ENCODE results near the gene CORO1C. TPM values are rescaled to one million over a fixed set of nuclear protein-coding genes. Genes with fewer than 3 reads are reported as not detected.
"Not testable (repeated sequence)": the region's sequence is repeated elsewhere in the genome, so short reads cannot be mapped to it uniquely, and the experiment has no call there.

Gene CORO1C
- polyA plus RNA-seq, 1 experiment: 532 TPM

DNA sequence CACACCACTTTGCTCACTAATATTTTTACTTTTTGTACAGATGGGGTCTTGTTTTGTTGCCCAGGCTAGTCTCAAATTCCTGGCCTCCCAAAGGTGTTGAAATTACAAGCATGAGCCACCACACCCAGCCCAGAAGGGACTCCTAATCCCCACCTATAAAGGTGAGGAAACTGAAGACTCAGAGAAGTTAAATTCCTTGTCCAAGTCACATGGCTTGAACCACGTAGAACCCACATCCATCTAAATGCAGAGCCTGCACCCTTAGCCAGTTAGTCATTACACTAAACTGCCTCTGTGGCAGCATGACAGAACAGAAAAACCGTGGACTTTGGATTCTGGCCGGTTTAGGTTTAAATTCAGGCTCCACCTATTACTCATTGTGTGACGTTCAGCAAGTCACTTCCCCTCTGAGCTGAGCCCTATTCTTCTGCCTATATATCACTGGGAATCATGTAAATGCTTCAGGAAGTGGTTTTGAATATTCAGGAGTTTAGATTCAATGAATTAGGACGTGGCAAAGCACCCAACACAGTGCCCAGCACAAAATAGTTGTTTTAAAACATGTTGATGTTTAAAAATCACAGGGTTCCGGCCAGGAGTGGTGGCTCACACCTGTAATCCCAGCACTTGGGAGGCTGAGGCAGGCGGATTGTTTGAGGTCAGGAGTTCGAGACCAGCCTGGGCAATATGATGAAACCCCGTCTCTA lies 3.0 kb upstream of the CORO1C start:
- no peak overlapping the region for H3K4me3 ChIP-seq (ENCODE audit: low read depth, low read length)
- DNase-seq (ENCODE audit: low read depth): peak; percentile 75
- ChIA-PET CTCF (interaction anchor here (1.3 to 4.2 kb wide), 3 partner anchors 11 to 70 kb away, joined by 4 to 14 read pairs (median 7); no protein-coding TSS in a partner anchor), POLR2A (interaction anchor here (0.6 kb wide), 1 partner anchor 9 kb away, joined by 12 read pairs; no protein-coding TSS in a partner anchor)
- H3K36me3 ChIP-seq (ENCODE audit: control insufficient read depth, insufficient read depth, low read length): no peaks in the 10 kb centered on the region
- no peaks in the 10 kb centered on the region for H3K27me3 ChIP-seq (ENCODE audit: control insufficient read depth, insufficient read depth, low read length)
- TF ChIP-seq, protein P1, sequence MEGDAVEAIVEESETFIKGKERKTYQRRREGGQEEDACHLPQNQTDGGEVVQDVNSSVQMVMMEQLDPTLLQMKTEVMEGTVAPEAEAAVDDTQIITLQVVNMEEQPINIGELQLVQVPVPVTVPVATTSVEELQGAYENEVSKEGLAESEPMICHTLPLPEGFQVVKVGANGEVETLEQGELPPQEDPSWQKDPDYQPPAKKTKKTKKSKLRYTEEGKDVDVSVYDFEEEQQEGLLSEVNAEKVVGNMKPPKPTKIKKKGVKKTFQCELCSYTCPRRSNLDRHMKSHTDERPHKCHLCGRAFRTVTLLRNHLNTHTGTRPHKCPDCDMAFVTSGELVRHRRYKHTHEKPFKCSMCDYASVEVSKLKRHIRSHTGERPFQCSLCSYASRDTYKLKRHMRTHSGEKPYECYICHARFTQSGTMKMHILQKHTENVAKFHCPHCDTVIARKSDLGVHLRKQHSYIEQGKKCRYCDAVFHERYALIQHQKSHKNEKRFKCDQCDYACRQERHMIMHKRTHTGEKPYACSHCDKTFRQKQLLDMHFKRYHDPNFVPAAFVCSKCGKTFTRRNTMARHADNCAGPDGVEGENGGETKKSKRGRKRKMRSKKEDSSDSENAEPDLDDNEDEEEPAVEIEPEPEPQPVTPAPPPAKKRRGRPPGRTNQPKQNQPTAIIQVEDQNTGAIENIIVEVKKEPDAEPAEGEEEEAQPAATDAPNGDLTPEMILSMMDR (IDR thresholded peaks at IDR 0.05; ENCODE audit: insufficient read depth, low read depth, low read length): no peak

GRCh38 chr12:108733230-108733531 lies 1.9 kb upstream of the CORO1C start:
- not testable (repeated sequence) for H3K27me3 ChIP-seq (ENCODE audit: control insufficient read depth, insufficient read depth, low read length); H3K36me3 ChIP-seq (ENCODE audit: control insufficient read depth, insufficient read depth, low read length); H3K4me3 ChIP-seq (ENCODE audit: low read depth, low read length); DNase-seq (ENCODE audit: low read depth)
- ChIA-PET POLR2A (interaction anchor here (0.6 kb wide), 1 partner anchor 32 kb away, joined by 5 read pairs; no protein-coding TSS in a partner anchor), CTCF (interaction anchor here (0.9 to 4.2 kb wide), 8 partner anchors 9 to 118 kb away, joined by 3 to 14 read pairs (median 4); no protein-coding TSS in a partner anchor)

DNA sequence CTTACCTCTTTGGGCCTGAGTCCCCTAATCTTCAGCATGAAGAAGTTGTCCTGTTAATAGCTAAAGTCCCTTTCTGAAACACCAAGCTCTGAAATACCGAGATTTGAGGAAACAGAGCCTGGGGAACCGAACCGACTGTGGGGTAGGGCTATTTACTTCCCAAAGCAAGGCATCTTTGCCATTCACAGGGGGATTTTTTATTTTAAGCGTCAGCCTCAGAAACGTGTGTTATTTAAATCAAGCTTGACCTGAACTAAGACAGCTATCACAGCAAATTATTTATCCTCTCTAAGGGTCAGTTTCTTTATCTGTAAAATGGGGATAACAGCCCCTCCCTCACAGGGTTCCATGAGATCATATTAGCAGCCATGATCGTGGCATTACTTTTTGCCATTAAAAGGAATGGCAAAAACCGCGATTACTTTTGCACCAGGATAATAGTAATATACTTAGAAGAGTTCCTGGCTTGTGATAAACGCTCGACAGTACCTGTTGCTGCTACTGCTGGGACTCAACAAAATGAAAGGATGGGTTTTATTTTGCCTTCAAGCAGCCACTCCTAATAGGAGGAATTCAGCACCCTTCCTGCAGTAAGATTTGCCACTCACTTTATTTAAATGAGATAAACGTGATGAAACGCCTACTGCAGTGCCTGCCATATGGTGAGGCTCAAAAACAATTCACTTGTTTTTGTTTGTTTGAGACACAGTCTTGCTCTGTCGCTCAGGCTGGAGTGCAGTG lies 1.3 kb upstream of the CORO1C start:
- POLR2A ChIA-PET: no interaction called here
- TF ChIP-seq, protein P1 (IDR thresholded peaks at IDR 0.05; ENCODE audit: insufficient read depth, low read depth, low read length): no peak

DNA sequence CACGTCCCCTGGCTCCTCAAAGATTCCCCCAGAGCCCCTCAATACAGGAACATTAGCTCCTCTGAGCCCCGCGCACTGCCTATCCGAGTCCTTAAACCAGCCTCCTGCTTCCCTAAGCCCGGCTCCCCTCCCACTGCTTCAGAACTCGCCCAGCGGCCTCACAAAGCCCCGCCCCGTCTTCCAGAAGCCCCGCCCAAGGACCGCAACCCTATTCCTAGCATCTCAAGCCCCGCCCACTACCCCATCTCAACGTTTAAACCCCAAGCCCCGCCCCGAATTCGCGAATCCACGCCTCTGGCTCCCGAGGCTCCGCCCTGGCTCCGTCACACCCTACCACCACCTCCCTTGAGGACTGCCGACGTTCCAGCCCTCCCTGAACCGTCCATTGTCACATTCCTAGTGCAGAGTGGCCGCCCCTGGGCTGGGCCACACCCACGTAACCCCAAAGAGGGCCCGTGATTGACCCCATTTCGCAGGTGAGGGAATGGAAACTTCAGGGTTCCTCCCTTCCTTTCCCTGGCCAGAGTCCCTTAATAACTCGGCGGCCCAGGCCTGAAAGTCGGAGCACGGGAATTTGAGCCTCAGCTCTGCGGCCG lies 646 bp upstream of the CORO1C start:
- Histone ChIP-seq H3K4me3 (ENCODE audit: low read depth, low read length) (peak overlapping the region; percentile 98), H3K27me3 (ENCODE audit: control insufficient read depth, insufficient read depth, low read length) (no peaks in the 10 kb centered on the region), H3K36me3 (ENCODE audit: control insufficient read depth, insufficient read depth, low read length) (no peaks in the 10 kb centered on the region)
- TF ChIP-seq, protein P1 (IDR thresholded peaks at IDR 0.05; ENCODE audit: insufficient read depth, low read depth, low read length): no peak
- ChIA-PET POLR2A (interaction anchor here (0.6 kb wide), 1 partner anchor 12 kb away, joined by 5 read pairs; no protein-coding TSS in a partner anchor), CTCF (interaction anchor here (1.0 to 4.2 kb wide), 6 partner anchors 8 to 71 kb away, joined by 3 to 14 read pairs (median 4); no protein-coding TSS in a partner anchor)
- DNase-seq (ENCODE audit: low read depth): peak; percentile 84

More for the DNA sequence above, 1.3 kb upstream of the CORO1C start:
- Histone ChIP-seq H3K4me3 (ENCODE audit: low read depth, low read length) (peak overlapping the region; percentile 98), H3K27me3 (ENCODE audit: control insufficient read depth, insufficient read depth, low read length) (no peaks in the 10 kb centered on the region), H3K36me3 (ENCODE audit: control insufficient read depth, insufficient read depth, low read length) (no peaks in the 10 kb centered on the region)
- no peak for DNase-seq (ENCODE audit: low read depth)
- CTCF ChIA-PET: interaction anchor here (0.9 to 4.2 kb wide), 9 partner anchors 9 to 118 kb away, joined by 3 to 14 read pairs (median 4); no protein-coding TSS in a partner anchor

DNA sequence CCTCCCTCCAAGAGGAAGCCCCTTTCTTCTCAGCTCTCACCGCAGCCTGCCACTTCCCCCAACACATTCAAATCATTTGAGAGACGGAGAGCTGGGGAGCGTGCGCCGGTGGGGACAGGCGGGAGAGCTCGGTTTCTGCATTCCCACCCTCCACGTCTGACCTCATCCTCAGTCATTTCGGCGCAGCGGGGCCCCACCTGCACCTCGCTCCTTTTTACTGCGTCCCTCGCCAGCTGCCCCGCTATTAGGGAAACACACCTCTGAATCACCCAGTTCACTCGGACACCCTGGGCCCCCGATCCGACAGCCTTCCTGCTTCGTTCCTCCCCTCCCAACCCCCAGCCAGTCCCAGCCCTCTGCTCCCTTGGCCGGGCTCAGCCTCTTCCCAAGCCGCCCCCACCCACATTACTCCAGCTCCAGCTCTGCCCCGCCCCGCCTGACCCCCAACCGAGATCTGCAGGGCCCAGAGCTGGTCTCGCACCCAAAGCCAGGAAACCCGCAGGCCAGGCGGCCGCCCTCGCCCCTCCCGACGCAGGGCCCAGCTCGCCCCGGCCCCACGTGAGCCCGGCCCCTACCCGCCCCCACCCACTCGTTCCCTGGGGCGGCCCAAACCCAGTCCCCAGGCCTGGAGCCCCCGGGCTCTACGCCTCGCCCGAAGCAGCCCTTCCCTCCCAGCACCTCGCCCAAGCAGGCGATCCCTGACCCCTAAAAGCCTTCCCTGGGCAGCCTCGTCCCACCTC lies 783 bp downstream of the CORO1C start:
- Histone ChIP-seq H3K4me3 (ENCODE audit: low read depth, low read length) (peak overlapping the region; percentile 98), H3K27me3 (ENCODE audit: control insufficient read depth, insufficient read depth, low read length) (no peaks in the 10 kb centered on the region), H3K36me3 (ENCODE audit: control insufficient read depth, insufficient read depth, low read length) (no peaks in the 10 kb centered on the region)
- DNase-seq (ENCODE audit: low read depth): no peak
- TF ChIP-seq, protein P1 (IDR thresholded peaks at IDR 0.05; ENCODE audit: insufficient read depth, low read depth, low read length): no peak
- ChIA-PET POLR2A (interaction anchor here (0.5 to 0.6 kb wide), 2 partner anchors 102 to 119 kb away, joined by 3 to 40 read pairs; no protein-coding TSS in a partner anchor), CTCF (interaction anchor here (1.4 kb wide), 1 partner anchor 49 kb away, joined by 4 read pairs; no protein-coding TSS in a partner anchor)

Data from BJ (cell line).